HEK293 (cell line): ENCODE results near the gene DNAJC13.

Experiments used
- CTCF ChIA-PET: fragments of 350-600 bp; formaldehyde crosslinking; extraction: SDS; loops from one replicate; lab custom pipeline; 2021; ENCODE audit warnings: antibody characterized with exemption; lab: Yijun Ruan, JAX
- POLR2A ChIA-PET: fragments of 300-600 bp; formaldehyde crosslinking; extraction: SDS; loops from one replicate; lab custom pipeline; 2020; ENCODE audit warnings: antibody characterized with exemption, inconsistent platforms; lab: Yijun Ruan, JAX
- H3K27ac ChIP-seq: fragments of 200-500 bp; sonication (Bioruptor generic); 2 replicates; pipeline ENCODE4 v1.5.1; 2014; ENCODE audit warnings: low read depth, low read length, control low read depth, inconsistent platforms; ENCODE audit errors: extremely low read depth
- H3K36me3 ChIP-seq, 2 experiments: fragments of 200-500 bp in 1 of 2; sonication (Bioruptor generic) in 1 of 2; 1 replicate in 1 of 2; 2 replicates in 1 of 2; pipeline ENCODE4 v1.5.1; 2014 to 2017; ENCODE audit warnings: inconsistent platforms in 2 of 2, low read length in 2 of 2; ENCODE audit not compliant: control insufficient read depth in 2 of 2, insufficient read depth in 1 of 2
- H3K4me1 ChIP-seq: fragments of 200-500 bp; sonication (Bioruptor generic); 2 replicates; pipeline ENCODE4 v1.5.1; 2014; ENCODE audit warnings: mild to moderate bottlenecking, low read length, inconsistent platforms; ENCODE audit not compliant: control insufficient read depth, insufficient read depth
- H3K4me3 ChIP-seq: 2 replicates; pipeline ENCODE4 v1.5.1; 2011; ENCODE audit warnings: low read depth, mild to moderate bottlenecking, control low read depth, low read length, moderate library complexity
- H3K9me3 ChIP-seq: fragments of 200-500 bp; sonication (Bioruptor generic); 2 replicates; pipeline ENCODE4 v1.5.1; 2014; ENCODE audit warnings: low read depth, low read length, inconsistent platforms; ENCODE audit not compliant: control insufficient read depth, insufficient read depth
- KLF16 ChIP-seq: fragments of 450-650 bp; formaldehyde crosslinking; IDR thresholded peaks from 2 replicates; pipeline ENCODE4 v1.5.1; 2017; ENCODE audit warnings: missing biosample characterization, missing genetic modification characterization
- KLF8 ChIP-seq: fragments of 450-650 bp; formaldehyde crosslinking; IDR thresholded peaks from 2 replicates; pipeline ENCODE4 v1.5.1; 2016; ENCODE audit warnings: missing biosample characterization, missing genetic modification characterization
- MEIS1 ChIP-seq: sonication (generic); formaldehyde crosslinking; IDR thresholded peaks from 2 replicates; pipeline ENCODE4 v1.8.1; 2022; ENCODE audit warnings: missing genetic modification reagents, mild to moderate bottlenecking, borderline replicate concordance
- REPIN1 ChIP-seq: fragments of 450-650 bp; formaldehyde crosslinking; IDR thresholded peaks from 2 replicates; pipeline ENCODE4 v1.5.1; 2017; ENCODE audit warnings: missing biosample characterization, missing genetic modification characterization, low read depth
- SP3 ChIP-seq: fragments of 450-650 bp; formaldehyde crosslinking; IDR thresholded peaks from 2 replicates; pipeline ENCODE4 v1.5.1; 2016; ENCODE audit warnings: missing biosample characterization, missing genetic modification characterization
- TCF7L2 ChIP-seq: IDR thresholded peaks from 2 replicates; pipeline ENCODE4 v1.6.1; 2011; ENCODE audit warnings: low read depth, mild to moderate bottlenecking, inconsistent platforms, low read length, moderate library complexity, borderline replicate concordance
- ZFHX2 ChIP-seq: fragments of 450-650 bp; formaldehyde crosslinking; conservative IDR thresholded peaks from 2 replicates; pipeline ENCODE4 v1.5.1; 2016; ENCODE audit warnings: missing biosample characterization, missing genetic modification characterization
- ZNF211 ChIP-seq: fragments of 450-650 bp; formaldehyde crosslinking; IDR thresholded peaks from 2 replicates; pipeline ENCODE4 v1.5.1; 2016; ENCODE audit warnings: low read depth, missing biosample characterization, missing genetic modification characterization
- ZNF266 ChIP-seq: fragments of 450-650 bp; formaldehyde crosslinking; IDR thresholded peaks from 2 replicates; pipeline ENCODE4 v1.5.1; 2016; ENCODE audit warnings: missing biosample characterization, missing genetic modification characterization, low read depth
- ZNF302 ChIP-seq: fragments of 450-650 bp; formaldehyde crosslinking; IDR thresholded peaks from 2 replicates; pipeline ENCODE4 v1.5.1; 2016; ENCODE audit warnings: missing biosample characterization, missing genetic modification characterization, low read depth
- ZNF341 ChIP-seq: fragments of 450-650 bp; formaldehyde crosslinking; IDR thresholded peaks from 2 replicates; pipeline ENCODE4; 2016; ENCODE audit warnings: low read depth, missing biosample characterization, missing genetic modification characterization
- ZNF391 ChIP-seq: fragments of 450-650 bp; formaldehyde crosslinking; IDR thresholded peaks from 2 replicates; pipeline ENCODE4 v1.5.1; 2016; ENCODE audit warnings: low read depth, missing biosample characterization, missing genetic modification characterization, borderline replicate concordance
- ZNF423 ChIP-seq: fragments of 450-650 bp; formaldehyde crosslinking; IDR thresholded peaks from 2 replicates; pipeline ENCODE4 v1.5.1; 2016; ENCODE audit warnings: missing biosample characterization, missing genetic modification characterization
- ZNF433 ChIP-seq: fragments of 450-650 bp; formaldehyde crosslinking; IDR thresholded peaks from 2 replicates; pipeline ENCODE4 v1.5.1; 2016; ENCODE audit warnings: missing biosample characterization, missing genetic modification characterization, low read depth
- ZNF529 ChIP-seq: fragments of 450-650 bp; formaldehyde crosslinking; IDR thresholded peaks from 2 replicates; pipeline ENCODE4 v1.5.1; 2017; ENCODE audit warnings: missing genetic modification characterization, missing biosample characterization; ENCODE audit not compliant: insufficient replicate concordance
- ZNF555 ChIP-seq: fragments of 450-650 bp; formaldehyde crosslinking; conservative IDR thresholded peaks from 2 replicates; pipeline ENCODE4 v1.5.1; 2017; ENCODE audit warnings: missing biosample characterization, mild to moderate bottlenecking, missing genetic modification characterization, inconsistent platforms
- ZNF596 ChIP-seq: fragments of 450-650 bp; IDR thresholded peaks from 2 replicates; pipeline ENCODE4 v1.5.0; 2018; ENCODE audit warnings: missing biosample characterization, mild to moderate bottlenecking, missing genetic modification characterization, moderate library complexity
- ZNF660 ChIP-seq: fragments of 450-650 bp; IDR thresholded peaks from 2 replicates; pipeline ENCODE4 v1.5.1; 2018; ENCODE audit warnings: missing biosample characterization, mild to moderate bottlenecking, missing genetic modification characterization
- ZNF707 ChIP-seq: fragments of 450-650 bp; formaldehyde crosslinking; IDR thresholded peaks from 2 replicates; pipeline ENCODE4 v1.5.1; 2016; ENCODE audit warnings: missing biosample characterization, missing genetic modification characterization
- ZNF768 ChIP-seq: fragments of 450-650 bp; formaldehyde crosslinking; IDR thresholded peaks from 2 replicates; pipeline ENCODE4 v1.5.1; 2018; ENCODE audit warnings: missing biosample characterization, mild to moderate bottlenecking, missing genetic modification characterization
- ZNF776 ChIP-seq: fragments of 450-650 bp; formaldehyde crosslinking; IDR thresholded peaks from 2 replicates; pipeline ENCODE4 v1.5.0; 2017; ENCODE audit warnings: missing biosample characterization, missing genetic modification characterization, borderline replicate concordance
- ZNF843 ChIP-seq: fragments of 450-650 bp; formaldehyde crosslinking; IDR thresholded peaks from 2 replicates; pipeline ENCODE4 v1.5.1; 2016; ENCODE audit warnings: missing biosample characterization, missing genetic modification characterization
- ZXDB ChIP-seq: fragments of 450-650 bp; formaldehyde crosslinking; IDR thresholded peaks from 2 replicates; pipeline ENCODE4 v1.5.1; 2016; ENCODE audit warnings: missing biosample characterization, missing genetic modification characterization
- TF ChIP-seq, protein P1 (sequence below): fragments of 450-650 bp; formaldehyde crosslinking; IDR thresholded peaks from 2 replicates; pipeline ENCODE4 v1.5.1; 2016; ENCODE audit warnings: missing biosample characterization, missing genetic modification characterization, borderline replicate concordance
- TF ChIP-seq, protein P2 (sequence below): fragments of 450-650 bp; formaldehyde crosslinking; IDR thresholded peaks from 2 replicates; pipeline ENCODE4 v1.5.1; 2016; ENCODE audit warnings: missing biosample characterization, missing genetic modification characterization
- TF ChIP-seq, protein P3 (sequence below): fragments of 450-650 bp; formaldehyde crosslinking; IDR thresholded peaks from 2 replicates; pipeline ENCODE4 v1.5.1; 2016; ENCODE audit warnings: missing biosample characterization, missing genetic modification characterization

DNAJC13 gene

DNA sequence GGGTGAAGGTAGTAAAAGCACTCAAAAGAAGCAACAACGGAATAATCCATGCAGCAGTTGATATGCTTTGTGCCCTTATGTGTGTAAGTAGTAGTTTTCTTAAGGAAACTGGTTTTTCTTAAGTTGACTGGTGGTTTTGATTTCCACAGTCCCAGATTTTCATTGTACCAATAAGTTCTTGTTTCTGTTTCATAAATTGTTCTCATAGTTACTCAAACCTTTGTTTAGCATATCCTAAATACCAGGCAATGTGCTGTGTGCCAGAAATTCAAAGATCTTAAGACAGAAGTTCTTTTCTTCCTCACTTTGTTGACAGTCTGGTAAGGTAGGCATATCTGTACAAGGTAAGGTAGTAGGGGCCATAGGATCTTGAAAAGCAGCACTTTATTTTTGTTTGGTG is 40.0 kb downstream of the DNAJC13 start (continued):
- no peak for TF ChIP-seq ZNF302 (tag by site-specific recombination)
- no peak for TF ChIP-seq ZNF266
- no peak for TF ChIP-seq ZNF391 (tag by site-specific recombination)
- no peak for TF ChIP-seq ZNF529 (tag by site-specific recombination)
- TF ChIP-seq, protein P1, sequence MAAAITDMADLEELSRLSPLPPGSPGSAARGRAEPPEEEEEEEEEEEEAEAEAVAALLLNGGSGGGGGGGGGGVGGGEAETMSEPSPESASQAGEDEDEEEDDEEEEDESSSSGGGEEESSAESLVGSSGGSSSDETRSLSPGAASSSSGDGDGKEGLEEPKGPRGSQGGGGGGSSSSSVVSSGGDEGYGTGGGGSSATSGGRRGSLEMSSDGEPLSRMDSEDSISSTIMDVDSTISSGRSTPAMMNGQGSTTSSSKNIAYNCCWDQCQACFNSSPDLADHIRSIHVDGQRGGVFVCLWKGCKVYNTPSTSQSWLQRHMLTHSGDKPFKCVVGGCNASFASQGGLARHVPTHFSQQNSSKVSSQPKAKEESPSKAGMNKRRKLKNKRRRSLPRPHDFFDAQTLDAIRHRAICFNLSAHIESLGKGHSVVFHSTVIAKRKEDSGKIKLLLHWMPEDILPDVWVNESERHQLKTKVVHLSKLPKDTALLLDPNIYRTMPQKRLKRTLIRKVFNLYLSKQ, result no peak
- no peak for TF ChIP-seq ZNF596 (tag by site-specific recombination)
- no peak for TF ChIP-seq ZNF555 (tag by site-specific recombination)
- TF ChIP-seq ZXDB (tag by site-specific recombination), result no peak
- TF ChIP-seq ZNF660, result no peak
- TF ChIP-seq, all 188 proteins: peak for 0

DNA sequence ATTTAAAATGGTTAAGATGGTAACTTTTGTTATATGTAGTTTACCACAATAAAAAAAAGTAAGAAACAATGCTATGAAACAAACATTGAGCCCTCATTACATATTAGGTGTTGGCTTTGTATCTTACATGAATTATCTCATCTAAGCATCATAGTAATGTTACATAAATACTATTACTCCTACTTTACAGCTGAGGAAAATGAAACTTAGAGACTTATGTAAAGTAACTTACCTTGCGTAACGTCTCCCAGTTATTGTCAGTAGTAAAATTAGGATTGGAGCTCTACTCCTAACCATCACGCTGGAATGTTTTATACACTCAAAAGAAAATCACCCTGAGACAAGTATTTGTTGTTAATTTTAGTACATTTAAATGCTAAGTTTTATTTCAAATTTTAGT is 42.2 kb downstream of the DNAJC13 start:
- H3K4me3 ChIP-seq, result no peak overlapping the region
- no peaks in the 10 kb centered on the region for H3K4me1 ChIP-seq
- H3K27ac ChIP-seq, result no peak overlapping the region
- TF ChIP-seq, protein P2, sequence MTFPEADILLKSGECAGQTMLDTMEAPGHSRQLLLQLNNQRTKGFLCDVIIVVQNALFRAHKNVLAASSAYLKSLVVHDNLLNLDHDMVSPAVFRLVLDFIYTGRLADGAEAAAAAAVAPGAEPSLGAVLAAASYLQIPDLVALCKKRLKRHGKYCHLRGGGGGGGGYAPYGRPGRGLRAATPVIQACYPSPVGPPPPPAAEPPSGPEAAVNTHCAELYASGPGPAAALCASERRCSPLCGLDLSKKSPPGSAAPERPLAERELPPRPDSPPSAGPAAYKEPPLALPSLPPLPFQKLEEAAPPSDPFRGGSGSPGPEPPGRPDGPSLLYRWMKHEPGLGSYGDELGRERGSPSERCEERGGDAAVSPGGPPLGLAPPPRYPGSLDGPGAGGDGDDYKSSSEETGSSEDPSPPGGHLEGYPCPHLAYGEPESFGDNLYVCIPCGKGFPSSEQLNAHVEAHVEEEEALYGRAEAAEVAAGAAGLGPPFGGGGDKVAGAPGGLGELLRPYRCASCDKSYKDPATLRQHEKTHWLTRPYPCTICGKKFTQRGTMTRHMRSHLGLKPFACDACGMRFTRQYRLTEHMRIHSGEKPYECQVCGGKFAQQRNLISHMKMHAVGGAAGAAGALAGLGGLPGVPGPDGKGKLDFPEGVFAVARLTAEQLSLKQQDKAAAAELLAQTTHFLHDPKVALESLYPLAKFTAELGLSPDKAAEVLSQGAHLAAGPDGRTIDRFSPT (tag by site-specific recombination), result no peak
- TF ChIP-seq ZNF707 (tag by site-specific recombination) (no peak), ZNF843 (no peak), ZNF776 (tag by site-specific recombination) (no peak), TCF7L2 (no peak), ZNF211 (tag by site-specific recombination) (no peak), ZNF433 (no peak), MEIS1 (CRISPR knock-in tag) (no peak), ZNF341 (no peak), KLF8 (no peak), KLF16 (tag by site-specific recombination) (no peak), ZNF423 (no peak), SP3 (tag by site-specific recombination) (no peak), ZNF555 (tag by site-specific recombination) (no peak), REPIN1 (tag by site-specific recombination) (no peak), ZFHX2 (tag by site-specific recombination) (no peak), ZNF768 (tag by site-specific recombination) (no peak)
- TF ChIP-seq, protein P3, sequence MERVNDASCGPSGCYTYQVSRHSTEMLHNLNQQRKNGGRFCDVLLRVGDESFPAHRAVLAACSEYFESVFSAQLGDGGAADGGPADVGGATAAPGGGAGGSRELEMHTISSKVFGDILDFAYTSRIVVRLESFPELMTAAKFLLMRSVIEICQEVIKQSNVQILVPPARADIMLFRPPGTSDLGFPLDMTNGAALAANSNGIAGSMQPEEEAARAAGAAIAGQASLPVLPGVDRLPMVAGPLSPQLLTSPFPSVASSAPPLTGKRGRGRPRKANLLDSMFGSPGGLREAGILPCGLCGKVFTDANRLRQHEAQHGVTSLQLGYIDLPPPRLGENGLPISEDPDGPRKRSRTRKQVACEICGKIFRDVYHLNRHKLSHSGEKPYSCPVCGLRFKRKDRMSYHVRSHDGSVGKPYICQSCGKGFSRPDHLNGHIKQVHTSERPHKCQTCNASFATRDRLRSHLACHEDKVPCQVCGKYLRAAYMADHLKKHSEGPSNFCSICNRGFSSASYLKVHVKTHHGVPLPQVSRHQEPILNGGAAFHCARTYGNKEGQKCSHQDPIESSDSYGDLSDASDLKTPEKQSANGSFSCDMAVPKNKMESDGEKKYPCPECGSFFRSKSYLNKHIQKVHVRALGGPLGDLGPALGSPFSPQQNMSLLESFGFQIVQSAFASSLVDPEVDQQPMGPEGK (tag by site-specific recombination), result no peak
- ChIA-PET CTCF (no interaction called here), POLR2A (no interaction called here)
- H3K36me3 ChIP-seq, result peaks cover 7 to 81% of the 10 kb centered on the region in 2 experiments
- no peaks in the 10 kb centered on the region for H3K9me3 ChIP-seq
